Measurements from ENCODE around the gene C1orf53. TPM values are rescaled to one million over a fixed set of nuclear protein-coding genes. Genes with fewer than 3 reads are reported as not detected.

The C1orf53 gene
- total RNA-seq, 4 donors from 2014 or later: 0.83 to 5.4 TPM; not detected in 2

DNA sequence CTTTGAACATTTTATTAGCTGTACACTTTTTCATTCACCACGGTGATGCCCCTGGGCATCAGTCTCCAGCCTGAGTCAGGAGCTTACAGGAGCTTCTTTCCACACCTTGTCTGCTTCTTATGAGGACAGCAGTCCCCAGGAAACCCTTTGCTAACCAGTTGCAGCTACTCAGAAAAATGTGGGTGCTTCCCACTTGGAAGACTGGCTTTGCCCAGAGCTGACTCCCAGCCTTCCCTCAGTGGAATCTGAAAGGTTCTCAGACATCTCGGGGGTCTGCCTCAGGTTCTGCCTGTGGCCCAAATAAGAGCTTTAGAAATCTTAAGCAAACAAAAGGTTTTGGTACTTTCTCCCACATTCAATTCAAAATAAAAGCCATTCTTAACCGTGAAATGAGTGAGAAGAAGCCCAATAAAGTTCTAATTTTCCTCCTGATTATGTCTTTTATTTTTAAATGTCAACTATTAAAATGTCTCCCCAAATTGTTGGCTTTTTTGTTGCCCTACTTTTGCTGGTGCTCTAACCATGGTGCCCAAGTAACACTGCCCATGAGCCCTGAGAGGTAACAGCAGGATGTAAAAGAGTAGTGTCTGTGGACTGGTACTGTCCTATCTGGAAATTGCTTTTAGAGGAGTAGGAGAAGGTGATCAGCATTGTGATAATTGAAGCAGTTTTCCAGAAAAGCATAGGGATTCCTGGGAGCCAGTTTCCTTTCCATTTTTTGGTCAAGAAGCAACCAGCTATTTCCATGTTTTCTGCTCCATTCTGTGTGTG, 5.6 kb downstream of the C1orf53 start:
- Histone ChIP-seq H3K27me3 (peaks cover 0 to 86% (median 61%) of the 10 kb centered on the region in 4 donors), H3K36me3 (no peaks in the 10 kb centered on the region), H3K27ac (replicated peaks in 1 of 4) (no peak overlapping the region), H3K9me3 (no peaks in the 10 kb centered on the region), H3K4me3 (no peak overlapping the region), H3K4me1 (peaks cover 31 to 49% (median 35%) of the 10 kb centered on the region in 4 donors)
- no peak for DNase-seq (ENCODE audit: extremely low spot score)
- intact Hi-C loops (cut with DNase I): loop anchor here (10.0 kb wide), 2 partner anchors 133 to 247 kb away; partner anchors contain the start of genes DENND1B and NEK7
- TF ChIP-seq, protein P1, sequence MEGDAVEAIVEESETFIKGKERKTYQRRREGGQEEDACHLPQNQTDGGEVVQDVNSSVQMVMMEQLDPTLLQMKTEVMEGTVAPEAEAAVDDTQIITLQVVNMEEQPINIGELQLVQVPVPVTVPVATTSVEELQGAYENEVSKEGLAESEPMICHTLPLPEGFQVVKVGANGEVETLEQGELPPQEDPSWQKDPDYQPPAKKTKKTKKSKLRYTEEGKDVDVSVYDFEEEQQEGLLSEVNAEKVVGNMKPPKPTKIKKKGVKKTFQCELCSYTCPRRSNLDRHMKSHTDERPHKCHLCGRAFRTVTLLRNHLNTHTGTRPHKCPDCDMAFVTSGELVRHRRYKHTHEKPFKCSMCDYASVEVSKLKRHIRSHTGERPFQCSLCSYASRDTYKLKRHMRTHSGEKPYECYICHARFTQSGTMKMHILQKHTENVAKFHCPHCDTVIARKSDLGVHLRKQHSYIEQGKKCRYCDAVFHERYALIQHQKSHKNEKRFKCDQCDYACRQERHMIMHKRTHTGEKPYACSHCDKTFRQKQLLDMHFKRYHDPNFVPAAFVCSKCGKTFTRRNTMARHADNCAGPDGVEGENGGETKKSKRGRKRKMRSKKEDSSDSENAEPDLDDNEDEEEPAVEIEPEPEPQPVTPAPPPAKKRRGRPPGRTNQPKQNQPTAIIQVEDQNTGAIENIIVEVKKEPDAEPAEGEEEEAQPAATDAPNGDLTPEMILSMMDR (IDR thresholded peaks at IDR 0.05): no peak
- no peak for TF ChIP-seq EP300 (IDR thresholded peaks at IDR 0.05)
- no peak for TF ChIP-seq POLR2A (IDR thresholded peaks at IDR 0.05; ENCODE audit: low read depth)
- no peak for TF ChIP-seq POLR2AphosphoS5 (IDR thresholded peaks at IDR 0.05)
- WGBS: 39% methylated on average over 3 of the region's 3 CpGs

DNA sequence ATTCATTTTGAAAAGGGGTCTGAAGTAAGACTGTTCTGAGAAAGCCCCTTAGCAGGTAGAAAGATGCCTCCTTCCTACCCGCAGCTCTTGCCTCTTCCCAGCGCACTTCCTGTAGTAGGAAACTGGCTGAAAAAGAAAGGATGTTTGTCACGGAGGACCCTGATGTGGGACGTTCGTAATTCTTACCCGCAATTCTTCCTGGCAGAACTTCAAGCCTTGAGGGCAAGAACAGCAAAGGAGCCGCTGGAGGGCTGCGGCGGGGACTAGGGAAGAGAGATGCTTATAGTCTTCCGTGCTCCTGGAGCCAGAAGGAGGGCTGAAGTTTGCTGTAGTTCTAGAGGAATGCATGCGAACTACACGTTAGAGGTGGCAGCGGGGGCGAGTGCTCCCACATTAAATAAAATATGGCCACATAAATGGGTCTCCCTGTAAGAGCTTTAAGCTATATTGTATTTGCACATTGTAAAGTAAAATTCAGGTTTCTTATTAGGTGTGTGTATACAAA, 6.3 kb downstream of the C1orf53 start:
- no peaks in the 10 kb centered on the region for H3K9me3 ChIP-seq
- no peak overlapping the region for H3K27ac ChIP-seq (replicated peaks in 1 of 4)
- intact Hi-C loops (cut with DNase I): loop anchor here (10.0 kb wide), 2 partner anchors 134 to 246 kb away; partner anchors contain the start of genes DENND1B and NEK7
- peaks cover 32 to 51% (median 39%) of the 10 kb centered on the region in 4 donors for H3K4me1 ChIP-seq
- H3K36me3 ChIP-seq: no peaks in the 10 kb centered on the region
- no peak overlapping the region for H3K4me3 ChIP-seq
- 4% methylated on average over 14 of the region's 14 CpGs for WGBS
- peaks cover 0 to 93% (median 67%) of the 10 kb centered on the region in 4 donors for H3K27me3 ChIP-seq
- TF ChIP-seq, protein P1 (IDR thresholded peaks at IDR 0.05): no peak
- TF ChIP-seq POLR2A (IDR thresholded peaks at IDR 0.05; ENCODE audit: low read depth) (no peak), EP300 (IDR thresholded peaks at IDR 0.05) (no peak), POLR2AphosphoS5 (IDR thresholded peaks at IDR 0.05) (no peak)
- DNase-seq (ENCODE audit: extremely low spot score): no peak

DNA sequence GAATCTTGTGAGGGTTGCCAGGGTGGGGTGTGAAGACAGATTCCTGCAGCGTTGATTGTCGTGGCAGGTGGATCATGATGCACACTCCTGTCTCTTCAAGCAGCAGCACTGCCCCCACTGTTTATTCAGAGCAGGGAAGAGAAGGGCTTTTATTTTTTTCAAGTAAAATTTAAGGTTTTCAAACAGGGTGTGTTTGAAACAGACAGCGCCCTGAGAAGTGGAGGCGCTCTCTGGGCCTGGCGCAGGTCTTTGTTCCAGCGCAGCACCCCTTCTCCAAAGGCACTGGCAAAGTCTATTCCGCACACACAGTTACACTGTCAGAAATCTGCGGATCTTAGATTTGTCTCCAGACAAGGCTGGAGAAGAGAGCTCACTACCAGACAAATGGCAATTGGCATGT, 7.0 kb downstream of the C1orf53 start:
- no peak for DNase-seq (ENCODE audit: extremely low spot score)
- H3K27ac ChIP-seq (replicated peaks in 1 of 4): no peak overlapping the region
- peaks cover 0 to 94% (median 73%) of the 10 kb centered on the region in 4 donors for H3K27me3 ChIP-seq
- peaks cover 32 to 55% (median 42%) of the 10 kb centered on the region in 4 donors for H3K4me1 ChIP-seq
- intact Hi-C loops (cut with DNase I): loop anchor here (10.0 kb wide), 2 partner anchors 135 to 245 kb away; partner anchors contain the start of genes DENND1B and NEK7
- no peak for TF ChIP-seq POLR2AphosphoS5 (IDR thresholded peaks at IDR 0.05)
- no peak for TF ChIP-seq EP300 (IDR thresholded peaks at IDR 0.05)
- no peak for TF ChIP-seq POLR2A (IDR thresholded peaks at IDR 0.05; ENCODE audit: low read depth)
- TF ChIP-seq, protein P1 (IDR thresholded peaks at IDR 0.05): no peak
- no peaks in the 10 kb centered on the region for H3K9me3 ChIP-seq
- 9% methylated on average over 8 of the region's 8 CpGs for WGBS
- H3K4me3 ChIP-seq: no peak overlapping the region
- no peaks in the 10 kb centered on the region for H3K36me3 ChIP-seq

DNA sequence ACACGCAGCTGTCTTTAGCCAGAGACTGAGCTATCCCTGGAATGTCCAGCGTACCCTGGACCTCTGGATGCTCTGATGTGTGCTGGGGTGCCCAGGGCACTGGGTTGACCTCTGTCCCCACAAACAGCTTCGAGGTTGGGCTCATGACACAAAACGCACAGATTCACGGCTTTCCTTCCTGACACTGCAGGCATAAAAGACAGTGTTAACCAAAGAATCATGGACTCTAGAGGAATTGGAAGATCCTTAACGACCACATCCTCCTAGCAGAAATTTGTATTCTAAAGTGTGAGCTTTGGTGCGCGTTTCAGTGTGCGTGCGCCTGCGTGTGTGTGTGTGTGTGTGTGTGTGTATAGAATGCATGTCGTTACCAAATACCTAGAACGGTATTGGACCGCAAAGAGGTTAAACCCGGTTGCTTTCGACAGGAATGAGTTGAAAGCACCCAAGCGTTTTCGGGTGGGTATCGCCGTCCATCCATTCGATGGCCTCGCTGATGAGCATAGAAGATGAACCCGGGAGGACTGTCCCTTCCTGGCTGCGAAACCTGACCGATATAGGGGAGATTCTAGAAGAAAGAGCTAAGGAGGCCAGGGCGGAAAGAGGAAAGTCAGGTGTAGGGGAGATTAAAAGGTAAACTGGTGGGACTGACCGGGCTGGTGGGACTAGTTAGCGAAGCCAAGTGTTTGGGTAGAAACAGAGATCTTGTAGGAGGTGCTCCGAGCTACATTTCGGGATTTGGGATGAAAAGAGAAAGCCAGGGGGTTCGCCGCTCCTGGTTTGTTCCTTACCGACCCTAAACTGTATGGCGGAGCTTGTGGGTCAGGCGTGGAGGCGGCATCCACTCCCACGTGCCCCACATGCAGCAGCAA, 7.9 kb downstream of the C1orf53 start:
- Histone ChIP-seq H3K27ac (replicated peaks in 1 of 4) (no peak overlapping the region), H3K36me3 (no peaks in the 10 kb centered on the region), H3K9me3 (no peaks in the 10 kb centered on the region), H3K4me3 (peak overlapping the region in 3 of 4 donors; percentile 20 to 35 (median 28)), H3K4me1 (peaks cover 33 to 57% (median 43%) of the 10 kb centered on the region in 4 donors), H3K27me3 (peaks cover 0 to 100% (median 81%) of the 10 kb centered on the region in 4 donors)
- intact Hi-C loops (cut with DNase I): no loop called here
- TF ChIP-seq POLR2A (IDR thresholded peaks at IDR 0.05; ENCODE audit: low read depth) (no peak), POLR2AphosphoS5 (IDR thresholded peaks at IDR 0.05) (no peak), EP300 (IDR thresholded peaks at IDR 0.05) (no peak)
- TF ChIP-seq, protein P1 (IDR thresholded peaks at IDR 0.05): no peak
- 10% methylated on average over 33 of the region's 37 CpGs for whole genome bisulfite sequencing
- no peak for DNase-seq (ENCODE audit: extremely low spot score)
